PC-9 (cell line): ENCODE data around the gene SLAMF1. TPM values are rescaled to one million over a fixed set of nuclear protein-coding genes. Genes with fewer than 3 reads are reported as not detected.

ENCODE experiments used
- BruUV-seq: library from RNA; stranded (reverse); fragments of 400-500 nt; replicated peaks from 2 replicates; lab custom pipeline; 2021; lab: Mats Ljungman, UMichigan
- CTCF ChIA-PET: fragments of 300-600 bp; sonication (Branson Sonifier 250); formaldehyde crosslinking; loops from one replicate; lab custom pipeline; 2022; ENCODE audit warnings: antibody characterized with exemption; lab: Charles Lee
- POLR2A ChIA-PET: fragments of 300-600 bp; sonication (Branson Sonifier 250); formaldehyde crosslinking; loops from one replicate; lab custom pipeline; 2022; ENCODE audit warnings: antibody characterized with exemption; ENCODE audit not compliant: unreplicated experiment; lab: Charles Lee
- DNase-seq, 2 experiments: peaks; one replicate each; pipeline versions ENCODE4 v3.0.0 to v3.0.0-alpha.2; 2015 to 2022; ENCODE audit warnings: mixed read lengths in 1 of 2
- H2AFZ ChIP-seq: fragments of 200-600 bp; sonication (generic); 2 replicates; pipeline ENCODE4 v1.8.1; 2017; ENCODE audit warnings: antibody characterized with exemption
- H3F3A ChIP-seq: fragments of 200-600 bp; sonication (generic); 2 replicates; pipeline ENCODE4 v1.8.1; 2017; ENCODE audit warnings: antibody characterized with exemption, mild to moderate bottlenecking, low read depth; ENCODE audit not compliant: insufficient read depth
- H3K27ac ChIP-seq: fragments of 200-600 bp; sonication (generic); 2 replicates; pipeline ENCODE4 v1.6.1; 2016; ENCODE audit warnings: mixed run types
- H3K27me3 ChIP-seq: fragments of 200-600 bp; sonication (generic); 2 replicates; pipeline ENCODE4 v1.6.1; 2016; ENCODE audit warnings: low read depth, mixed run types; ENCODE audit not compliant: insufficient read depth
- H3K36me3 ChIP-seq: fragments of 200-600 bp; sonication (generic); 2 replicates; pipeline ENCODE4 v1.6.1; 2016; ENCODE audit warnings: low read depth, mixed run types
- H3K4me1 ChIP-seq: fragments of 200-600 bp; sonication (generic); replicated peaks from 2 replicates; pipeline ENCODE4 v1.6.1; 2016; ENCODE audit warnings: mixed run types; ENCODE audit not compliant: insufficient read depth
- H3K4me2 ChIP-seq: fragments of 200-600 bp; sonication (generic); 2 replicates; pipeline ENCODE4 v1.6.1; 2017; ENCODE audit warnings: mixed run types
- H3K4me3 ChIP-seq: fragments of 200-600 bp; sonication (generic); 2 replicates; pipeline ENCODE4 v1.6.1; 2016; ENCODE audit warnings: mixed run types
- H3K79me2 ChIP-seq: fragments of 200-600 bp; sonication (generic); 2 replicates; pipeline ENCODE4 v1.6.1; 2017; ENCODE audit warnings: low read depth, mixed run types
- H3K9me2 ChIP-seq: fragments of 200-600 bp; sonication (generic); 2 replicates; pipeline ENCODE4 v1.8.1; 2017; ENCODE audit warnings: mild to moderate bottlenecking; ENCODE audit not compliant: insufficient read depth
- H3K9me3 ChIP-seq: fragments of 200-600 bp; sonication (generic); 2 replicates; pipeline ENCODE4 v1.8.1; 2016; ENCODE audit warnings: low read depth; ENCODE audit not compliant: insufficient read depth
- H4K20me1 ChIP-seq: fragments of 200-600 bp; sonication (generic); 2 replicates; pipeline ENCODE4 v1.8.1; 2017; ENCODE audit not compliant: insufficient read depth
- CTCF ChIP-seq: fragments of 200-600 bp; sonication (generic); conservative IDR thresholded peaks from 2 replicates; pipeline ENCODE4 v1.6.1; 2017; ENCODE audit warnings: mixed run types, antibody characterized with exemption, mild to moderate bottlenecking, moderate library complexity
- EZH2 ChIP-seq: fragments of 200-600 bp; sonication (generic); IDR thresholded peaks from 2 replicates; pipeline ENCODE4 v1.8.0; 2017; ENCODE audit warnings: antibody characterized with exemption, low read depth
- intact Hi-C: fragments of 100-400 bp; cut with micrococcal nuclease; formaldehyde crosslinking; loops from one replicate; pipeline ENCODE4 v1.10.0; 2022; ENCODE audit not compliant: unreplicated experiment
- total RNA-seq: library from RNA; stranded (reverse); gene quantifications from 2 replicates; pipeline ENCODE4 v1.2.3, GENCODE V29; 2021

The SLAMF1 gene
- total RNA-seq, 1 experiment from 2014 or later, result not detected

- CTCF ChIA-PET, result no interaction called here
- Histone ChIP-seq H3K4me3 (no peak overlapping the region), H3K4me1 (no peaks in the 10 kb centered on the region), H3K27ac (no peak overlapping the region), H3K79me2 (no peaks in the 10 kb centered on the region), H2AFZ (no peak overlapping the region), H4K20me1 (no peaks in the 10 kb centered on the region), H3K9me3 (no peaks in the 10 kb centered on the region), H3K4me2 (no peak overlapping the region), H3F3A (no peaks in the 10 kb centered on the region), H3K36me3 (no peaks in the 10 kb centered on the region), H3K9me2 (no peaks in the 10 kb centered on the region), H3K27me3 (peaks cover 58% of the 10 kb centered on the region; the same call in 1 of the 2 replicates)
- intact Hi-C loops, result no loop called here
- BruUV-seq, result no TSS peak
- TF ChIP-seq EZH2 (no peak), CTCF (no peak)
- POLR2A ChIA-PET, result interaction anchor here (0.6 kb wide), 1 partner anchor 339 kb away, joined by 6 read pairs; no protein-coding TSS in a partner anchor
- no peak for DNase-seq
Measured at GRCh38 chr1:160626509-160627342, 20.1 kb downstream of the SLAMF1 start.

- no peak for TF ChIP-seq EZH2
- TF ChIP-seq CTCF, result no peak
Measured at GRCh38 chr1:160625725-160626498, 20.9 kb downstream of the SLAMF1 start.

GRCh38 chr1:160625321-160625720 is 21.5 kb downstream of the SLAMF1 start:
- no peaks in the 10 kb centered on the region for H4K20me1 ChIP-seq
- H3K27me3 ChIP-seq, result peaks cover 49% of the 10 kb centered on the region; the same call in 1 of the 2 replicates
- no peaks in the 10 kb centered on the region for H3K9me2 ChIP-seq
- no TSS peak for BruUV-seq
- ChIA-PET POLR2A (no interaction called here), CTCF (no interaction called here)
- TF ChIP-seq CTCF, result no peak
- no peak for TF ChIP-seq EZH2
- no peaks in the 10 kb centered on the region for H3K79me2 ChIP-seq
- no peaks in the 10 kb centered on the region for H3F3A ChIP-seq
- no peaks in the 10 kb centered on the region for H3K4me1 ChIP-seq
- no peak overlapping the region for H2AFZ ChIP-seq
- intact Hi-C loops, result no loop called here
- H3K27ac ChIP-seq, result no peak overlapping the region
- H3K9me3 ChIP-seq, result no peaks in the 10 kb centered on the region
- H3K4me3 ChIP-seq, result no peak overlapping the region
- no peak overlapping the region for H3K4me2 ChIP-seq
- no peak for DNase-seq
- H3K36me3 ChIP-seq, result no peaks in the 10 kb centered on the region

More at GRCh38 chr1:160625725-160626498, 20.9 kb downstream of the SLAMF1 start:
- intact Hi-C loops, result no loop called here
- Histone ChIP-seq H2AFZ (no peak overlapping the region), H3K9me3 (no peaks in the 10 kb centered on the region), H3K79me2 (no peaks in the 10 kb centered on the region), H3F3A (no peaks in the 10 kb centered on the region), H3K4me1 (no peaks in the 10 kb centered on the region), H3K9me2 (no peaks in the 10 kb centered on the region), H3K4me2 (no peak overlapping the region), H3K27me3 (peaks cover 55% of the 10 kb centered on the region; the same call in 1 of the 2 replicates), H3K36me3 (no peaks in the 10 kb centered on the region), H3K27ac (no peak overlapping the region), H4K20me1 (no peaks in the 10 kb centered on the region), H3K4me3 (no peak overlapping the region)
- ChIA-PET POLR2A (no interaction called here), CTCF (no interaction called here)
- DNase-seq, result no peak
- no TSS peak for BruUV-seq
